GM18867 (cell line): ENCODE results near the gene FEV.

Experiments
- ATAC-seq: cut with Tn5 transposase; IDR thresholded peaks from one replicate; pipeline ENCODE4 v1.9.1; 2021; ENCODE audit warnings: mild to moderate bottlenecking, moderate library complexity; ENCODE audit not compliant: unreplicated experiment

FEV gene

GRCh38 chr2:219017201-219017931 is 32.4 kb upstream of the FEV start:
- no peak for ATAC-seq

GRCh38 chr2:219016721-219017120 is 31.7 kb upstream of the FEV start:
- no peak for ATAC-seq

- no peak for ATAC-seq
These were observed 25.9 kb upstream of the FEV start for GRCh38 chr2:219010873-219011272.

GRCh38 chr2:219010162-219010756 is 25.3 kb upstream of the FEV start:
- peak; percentile 57 for ATAC-seq

GRCh38 chr2:219009294-219009693 is 24.3 kb upstream of the FEV start:
- no peak for ATAC-seq

GRCh38 chr2:219003979-219004378 is 19.0 kb upstream of the FEV start:
- ATAC-seq, result no peak

GRCh38 chr2:219003267-219003634 is 18.3 kb upstream of the FEV start:
- ATAC-seq, result no peak

- no peak for ATAC-seq
These were observed 17.6 kb upstream of the FEV start for GRCh38 chr2:219002395-219003266.

GRCh38 chr2:219001577-219002394 is 16.8 kb upstream of the FEV start:
- ATAC-seq, result no peak

- no peak for ATAC-seq
These were observed 16.2 kb upstream of the FEV start for GRCh38 chr2:219001100-219001576.

- no peak for ATAC-seq
These were observed 15.6 kb upstream of the FEV start for GRCh38 chr2:219000569-219000960.

- no peak for ATAC-seq
These were observed 15.0 kb upstream of the FEV start for GRCh38 chr2:218999881-219000568.

- no peak for ATAC-seq
These were observed 14.3 kb upstream of the FEV start for GRCh38 chr2:218999021-218999880.

GRCh38 chr2:218998414-218999002 is 13.5 kb upstream of the FEV start:
- no peak for ATAC-seq

GRCh38 chr2:218997731-218998130 is 12.7 kb upstream of the FEV start:
- no peak for ATAC-seq

GRCh38 chr2:218996937-218997336 is 12.0 kb upstream of the FEV start:
- no peak for ATAC-seq

- ATAC-seq, result peak; percentile 52
These were observed 11.2 kb upstream of the FEV start for GRCh38 chr2:218995972-218996711.

- ATAC-seq, result no peak
These were observed 10.6 kb upstream of the FEV start for GRCh38 chr2:218995561-218995960.
